Measurements from ENCODE around the gene ADARB2.

DNA sequence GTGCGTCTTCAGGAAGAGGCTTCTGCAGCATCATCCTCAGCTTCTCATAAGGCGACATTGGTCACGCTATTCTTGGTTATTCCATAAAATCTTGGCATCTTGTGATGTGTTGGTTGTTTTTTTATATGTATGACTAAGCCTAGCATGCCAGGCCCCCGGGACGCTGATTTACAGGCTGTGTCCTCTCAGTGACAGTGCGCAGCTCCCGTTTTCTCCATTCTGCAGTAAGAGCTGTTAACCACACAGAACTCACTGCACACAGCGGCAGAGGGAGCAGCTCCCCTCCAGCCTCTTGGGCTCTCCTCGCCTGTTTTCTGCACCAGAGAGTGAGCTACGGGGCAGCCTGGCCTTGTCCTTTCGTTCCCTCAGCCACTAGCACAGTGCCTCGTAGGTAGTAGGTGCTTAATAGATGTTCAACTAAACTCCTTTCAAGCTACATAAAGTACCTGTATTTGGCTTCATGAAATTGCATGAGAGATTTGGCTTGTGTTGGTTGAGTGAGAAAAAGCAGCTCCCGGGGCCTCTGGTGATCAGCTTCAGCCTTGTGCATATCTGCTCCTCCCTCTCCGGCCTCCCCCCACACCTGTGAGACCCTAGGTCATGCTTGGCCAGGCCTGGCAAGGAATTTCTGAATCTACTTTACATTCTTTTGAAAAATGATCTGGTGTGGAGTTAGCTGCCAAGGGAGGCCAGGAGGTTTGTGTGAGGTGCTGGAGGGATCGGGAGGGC is 564.9 kb downstream of the ADARB2 start:
- TF ChIP-seq CTCF (IDR thresholded peaks at IDR 0.05; ENCODE audit: low read depth, low read length, missing input control) (no peak), SP1 (IDR thresholded peaks at IDR 0.05) (no peak), RAD21 (IDR thresholded peaks at IDR 0.05) (no peak), YY1 (IDR thresholded peaks at IDR 0.05) (no peak), TAF1 (conservative IDR thresholded peaks at IDR 0.05) (no peak)
- TF ChIP-seq, protein P1, sequence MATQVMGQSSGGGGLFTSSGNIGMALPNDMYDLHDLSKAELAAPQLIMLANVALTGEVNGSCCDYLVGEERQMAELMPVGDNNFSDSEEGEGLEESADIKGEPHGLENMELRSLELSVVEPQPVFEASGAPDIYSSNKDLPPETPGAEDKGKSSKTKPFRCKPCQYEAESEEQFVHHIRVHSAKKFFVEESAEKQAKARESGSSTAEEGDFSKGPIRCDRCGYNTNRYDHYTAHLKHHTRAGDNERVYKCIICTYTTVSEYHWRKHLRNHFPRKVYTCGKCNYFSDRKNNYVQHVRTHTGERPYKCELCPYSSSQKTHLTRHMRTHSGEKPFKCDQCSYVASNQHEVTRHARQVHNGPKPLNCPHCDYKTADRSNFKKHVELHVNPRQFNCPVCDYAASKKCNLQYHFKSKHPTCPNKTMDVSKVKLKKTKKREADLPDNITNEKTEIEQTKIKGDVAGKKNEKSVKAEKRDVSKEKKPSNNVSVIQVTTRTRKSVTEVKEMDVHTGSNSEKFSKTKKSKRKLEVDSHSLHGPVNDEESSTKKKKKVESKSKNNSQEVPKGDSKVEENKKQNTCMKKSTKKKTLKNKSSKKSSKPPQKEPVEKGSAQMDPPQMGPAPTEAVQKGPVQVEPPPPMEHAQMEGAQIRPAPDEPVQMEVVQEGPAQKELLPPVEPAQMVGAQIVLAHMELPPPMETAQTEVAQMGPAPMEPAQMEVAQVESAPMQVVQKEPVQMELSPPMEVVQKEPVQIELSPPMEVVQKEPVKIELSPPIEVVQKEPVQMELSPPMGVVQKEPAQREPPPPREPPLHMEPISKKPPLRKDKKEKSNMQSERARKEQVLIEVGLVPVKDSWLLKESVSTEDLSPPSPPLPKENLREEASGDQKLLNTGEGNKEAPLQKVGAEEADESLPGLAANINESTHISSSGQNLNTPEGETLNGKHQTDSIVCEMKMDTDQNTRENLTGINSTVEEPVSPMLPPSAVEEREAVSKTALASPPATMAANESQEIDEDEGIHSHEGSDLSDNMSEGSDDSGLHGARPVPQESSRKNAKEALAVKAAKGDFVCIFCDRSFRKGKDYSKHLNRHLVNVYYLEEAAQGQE (IDR thresholded peaks at IDR 0.05) = no peak
